Measurements from ENCODE around the gene CD81.
"Not testable (repeated sequence)": the region's sequence is repeated elsewhere in the genome, so short reads cannot be mapped to it uniquely, and the experiment has no call there.

The CD81 gene

GRCh38 chr11:2357651-2358050 lies 19.5 kb upstream of the CD81 start:
- not testable (repeated sequence) for DNase-seq

DNA sequence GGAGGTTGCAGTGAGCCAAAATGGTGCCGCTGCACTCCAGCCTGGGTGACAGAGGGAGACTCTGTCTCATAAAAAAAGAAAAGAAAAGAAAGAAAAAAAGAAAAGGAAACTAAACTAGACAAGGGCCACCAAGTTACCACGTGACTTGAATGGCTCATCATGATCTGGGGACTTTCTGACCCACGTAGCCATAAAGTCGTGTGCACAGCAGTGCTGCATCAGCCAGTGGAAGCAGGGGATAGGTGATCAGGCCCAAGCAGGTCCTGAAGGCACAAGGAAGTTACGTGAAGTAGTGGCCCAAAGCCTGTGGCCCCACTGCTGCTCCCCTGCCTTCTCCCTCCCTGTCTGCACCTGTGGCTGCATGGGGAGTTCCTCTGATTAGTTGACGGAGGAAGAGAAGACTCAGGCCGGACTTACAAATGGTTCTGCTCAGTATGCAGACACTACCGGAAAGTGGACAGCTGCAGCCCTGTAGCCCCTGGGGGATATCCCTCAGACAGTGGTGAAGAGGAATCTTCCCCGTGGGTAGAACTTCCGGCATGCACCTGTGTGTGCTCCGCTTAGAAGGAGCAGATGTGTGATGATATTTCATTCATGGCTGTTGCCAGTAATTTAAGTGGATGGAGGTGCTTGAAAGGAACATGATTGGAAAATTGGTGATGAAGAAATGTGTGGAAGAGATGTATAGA lies 18.2 kb upstream of the CD81 start:
- no peak for DNase-seq

- DNase-seq: no peak
These were observed 17.6 kb upstream of the CD81 start for GRCh38 chr11:2359557-2359956.

DNA sequence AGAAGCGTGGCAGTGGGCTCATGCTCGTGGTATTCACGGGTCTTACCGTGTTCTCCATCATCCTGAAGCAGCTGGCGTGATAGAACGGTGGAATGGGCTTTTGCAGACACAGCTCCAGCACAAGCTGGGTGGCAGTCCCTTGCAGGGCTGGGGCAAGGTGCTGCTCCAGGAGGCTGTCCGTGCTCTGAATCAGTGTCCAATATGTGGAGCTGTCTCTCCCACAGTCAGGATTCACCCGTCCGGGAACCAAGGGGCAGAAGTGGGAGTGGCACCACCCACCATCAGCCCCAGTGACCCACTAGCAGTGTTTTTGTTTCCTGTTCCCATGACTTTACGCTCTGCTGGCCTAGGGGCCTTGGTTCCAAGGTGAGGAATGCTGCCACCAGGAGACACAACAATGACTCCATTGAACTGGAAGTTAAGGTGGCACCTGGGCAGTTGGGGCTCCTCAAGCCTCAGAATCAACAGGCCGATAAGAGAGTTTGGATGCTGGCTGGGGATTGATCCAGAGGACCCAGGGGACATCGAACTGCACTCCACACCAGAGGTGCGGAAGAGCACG lies 16.9 kb upstream of the CD81 start:
- DNase-seq: no peak

DNA sequence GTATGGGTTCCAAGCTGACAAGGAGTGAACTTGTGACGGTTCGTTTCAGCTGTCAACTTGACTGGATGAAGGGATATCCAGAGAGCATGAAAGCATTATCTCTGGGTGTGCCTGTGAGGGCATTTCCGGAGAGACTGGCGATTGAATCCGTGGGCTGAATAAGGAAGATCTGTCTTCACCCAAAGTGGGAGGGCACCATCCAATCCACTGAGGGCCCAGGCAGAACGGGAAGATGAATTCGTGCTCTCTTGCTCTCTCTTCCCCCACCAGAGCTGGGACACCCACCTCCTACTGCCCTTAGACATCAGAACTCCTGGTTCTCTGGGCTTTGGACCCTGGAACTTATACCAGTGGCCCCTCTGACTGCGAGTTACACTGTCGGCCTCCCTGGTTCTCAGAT lies 15.5 kb upstream of the CD81 start:
- no peak for DNase-seq

DNA sequence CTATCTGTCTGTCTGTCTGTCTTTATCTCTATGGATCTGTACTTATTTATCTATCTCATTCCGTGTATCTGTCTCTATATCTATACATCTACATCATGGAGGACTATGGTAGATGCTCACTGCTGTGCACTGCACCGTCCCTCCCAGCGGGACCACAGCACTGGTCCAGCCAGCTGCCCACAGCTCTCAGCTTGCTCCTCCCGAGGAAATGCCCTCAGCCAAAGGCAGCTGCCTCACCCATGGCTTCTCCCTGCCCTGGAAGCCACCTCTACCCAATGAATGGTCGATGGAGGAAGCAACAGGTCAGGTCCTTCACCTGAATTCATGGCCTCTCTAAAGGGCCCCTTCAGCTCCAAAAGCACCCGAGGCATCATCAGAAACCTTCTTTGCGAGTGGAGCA lies 14.7 kb upstream of the CD81 start:
- DNase-seq: no peak

DNA sequence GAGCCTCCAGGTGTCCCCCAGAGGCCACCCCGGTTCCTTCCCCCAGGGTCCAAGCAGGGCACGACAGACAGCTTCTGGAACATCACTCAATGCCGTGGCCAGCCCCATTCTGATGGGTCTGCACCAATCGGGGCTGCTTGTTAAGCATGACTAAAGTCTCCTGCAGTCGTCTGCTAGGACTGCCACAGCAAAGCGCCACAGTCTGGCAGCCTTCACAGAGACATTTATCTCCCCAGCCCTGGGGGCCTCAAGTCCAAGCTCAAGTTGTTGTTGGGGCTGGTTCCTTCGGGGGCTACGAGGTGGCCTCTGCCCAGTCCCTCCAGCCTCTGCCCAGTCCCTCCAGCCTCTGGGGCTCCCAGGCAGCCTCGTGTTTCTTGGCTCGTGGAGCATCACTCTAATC lies 14.0 kb upstream of the CD81 start:
- DNase-seq: no peak

GRCh38 chr11:2363577-2364370 lies 13.3 kb upstream of the CD81 start:
- no peak for DNase-seq

- not testable (repeated sequence) for DNase-seq
These were observed 12.7 kb upstream of the CD81 start for GRCh38 chr11:2364386-2364785.

DNA sequence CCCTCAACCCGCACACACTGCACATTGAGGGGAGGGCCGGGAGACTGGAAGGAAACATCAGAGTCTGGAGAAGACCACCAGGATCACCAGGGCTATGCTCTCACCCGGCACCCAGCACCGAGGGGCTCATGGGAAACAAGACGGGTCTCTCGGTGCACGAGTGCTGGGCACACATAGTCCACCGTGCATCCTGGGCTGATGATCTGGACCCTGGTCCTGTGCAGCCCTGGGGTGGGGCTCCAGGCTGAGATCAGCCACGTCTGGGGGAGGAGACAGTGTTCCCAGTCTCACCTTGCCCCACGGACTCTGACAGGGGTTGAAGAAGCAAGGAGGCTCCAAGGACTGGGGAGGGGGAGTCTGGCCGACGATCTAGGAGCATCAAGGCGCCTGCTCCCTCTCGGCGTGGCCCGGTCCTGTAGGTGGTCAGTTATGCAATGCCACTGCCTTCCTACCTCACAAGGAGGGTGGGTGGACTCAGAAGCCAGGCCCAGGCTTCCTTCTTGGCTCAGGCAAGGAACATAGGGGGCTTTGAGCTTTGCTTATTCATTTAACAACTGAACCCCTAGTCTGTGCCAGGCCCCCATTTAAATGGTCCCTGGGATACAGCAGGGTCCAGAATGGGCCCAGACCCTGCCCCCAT lies 11.4 kb upstream of the CD81 start:
- DNase-seq: no peak

DNA sequence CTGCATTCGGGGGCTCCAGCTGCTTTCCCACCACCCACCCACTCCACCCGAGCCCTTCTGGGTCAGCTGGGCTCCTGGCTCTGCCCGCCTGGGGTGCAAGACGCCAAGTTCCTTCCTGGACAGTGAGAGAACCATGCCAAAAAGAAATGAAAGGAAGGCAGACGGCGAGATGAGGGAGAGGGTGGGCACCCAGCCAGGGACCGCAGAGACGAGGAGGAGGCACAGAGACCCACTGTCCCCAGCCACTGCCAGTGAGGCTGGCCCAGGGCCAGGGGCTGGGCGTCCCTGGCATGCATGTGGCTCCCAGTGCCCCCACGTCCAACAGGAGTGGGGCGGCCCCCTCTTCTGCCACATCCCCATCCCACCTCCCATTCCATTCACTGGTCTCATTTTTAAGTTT lies 10.8 kb upstream of the CD81 start:
- no peak for DNase-seq

- no peak for DNase-seq
These were observed 10.4 kb upstream of the CD81 start for GRCh38 chr11:2366733-2367132.

GRCh38 chr11:2367266-2368160 lies 9.6 kb upstream of the CD81 start:
- DNase-seq: no peak

- DNase-seq: no peak
These were observed 8.8 kb upstream of the CD81 start for GRCh38 chr11:2368178-2368850.

DNA sequence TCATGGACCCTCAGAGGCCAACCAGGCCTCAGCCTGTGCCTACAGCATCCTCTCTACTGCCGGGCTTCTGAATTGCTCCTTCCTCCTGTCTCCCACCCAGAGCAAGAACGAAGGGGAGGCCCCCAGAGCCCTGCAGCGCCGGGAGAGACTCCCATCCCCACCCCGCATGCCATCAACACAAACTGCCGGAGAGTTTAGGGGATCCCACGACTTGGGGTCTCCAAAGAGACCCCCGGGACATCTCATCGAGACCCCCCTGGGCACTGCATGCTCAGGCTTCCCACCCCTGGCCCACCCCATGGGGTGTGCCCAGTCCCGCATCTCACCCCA lies 8.3 kb upstream of the CD81 start:
- DNase-seq: no peak

- no peak for DNase-seq
These were observed 7.8 kb upstream of the CD81 start for GRCh38 chr11:2369320-2369719.

DNA sequence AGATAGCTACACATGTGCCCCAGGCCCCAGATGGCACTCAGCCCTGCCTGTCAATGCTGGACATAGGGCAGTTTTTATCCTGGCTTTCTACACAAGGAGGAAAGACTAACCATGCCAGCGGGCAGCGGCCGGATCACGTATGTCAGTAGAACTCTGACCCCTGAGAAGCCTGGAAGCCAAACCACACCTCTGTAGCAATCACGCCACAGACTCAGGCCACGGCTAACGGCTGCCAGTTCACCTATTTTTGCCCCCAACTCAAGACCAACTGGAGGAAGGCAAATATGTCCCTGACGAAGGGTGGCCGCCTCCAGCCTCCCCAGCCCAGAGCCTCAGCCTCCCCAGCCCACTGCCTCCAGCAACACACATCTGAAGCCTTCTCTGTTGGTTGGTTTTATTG lies 7.2 kb upstream of the CD81 start:
- no peak for DNase-seq

- DNase-seq: no peak
These were observed 2.5 kb upstream of the CD81 start for GRCh38 chr11:2374456-2375201.

GRCh38 chr11:2375341-2375853 lies 1.7 kb upstream of the CD81 start:
- no peak for DNase-seq

- no peak for DNase-seq
These were observed 1.1 kb upstream of the CD81 start for GRCh38 chr11:2375964-2376551.

Measured in CD4-positive, alpha-beta T cell treated with Interferon alpha-2 for 1 hour (primary cell).